Neutrophil (primary cell): Measurements from ENCODE around the gene ACKR4.
"Not testable (repeated sequence)": the region's sequence is repeated elsewhere in the genome, so short reads cannot be mapped to it uniquely, and the experiment has no call there.

Experiments used
- H3K27ac ChIP-seq: fragments of 200-600 bp; sonication (generic); 2 replicates; pipeline ENCODE4 v1.5.1; 2016; ENCODE audit warnings: mild to moderate bottlenecking, moderate library complexity
- H3K27me3 ChIP-seq: fragments of 200-600 bp; sonication (generic); 2 replicates; pipeline ENCODE4 v1.6.0; 2016; ENCODE audit warnings: mild to moderate bottlenecking
- H3K36me3 ChIP-seq: fragments of 200-600 bp; sonication (generic); 2 replicates; pipeline ENCODE4 v1.5.1; 2017
- H3K4me1 ChIP-seq, 2 experiments: fragments of 200-600 bp in 1 of 2; sonication (generic) in 1 of 2; 1 replicate in 1 of 2; 2 replicates in 1 of 2; pipeline versions ENCODE4 v1.5.1 to v1.6.1; 2013 to 2016; ENCODE audit warnings: low read depth in 1 of 2, low read length in 1 of 2, mild to moderate bottlenecking in 1 of 2, moderate library complexity in 1 of 2; ENCODE audit not compliant: control insufficient read depth in 1 of 2, insufficient read depth in 1 of 2
- H3K4me3 ChIP-seq, 2 experiments: fragments of 200-600 bp in 1 of 2; sonication (generic) in 1 of 2; 1 replicate in 1 of 2; 2 replicates in 1 of 2; pipeline ENCODE4 v1.5.1; 2013 to 2016; ENCODE audit warnings: low read depth in 1 of 2, low read length in 1 of 2, mild to moderate bottlenecking in 1 of 2, moderate library complexity in 1 of 2
- H3K9me3 ChIP-seq: fragments of 200-600 bp; sonication (generic); 2 replicates; pipeline ENCODE4 v1.5.1; 2016
- CTCF ChIP-seq: fragments of 200-600 bp; sonication (generic); IDR thresholded peaks from 2 replicates; pipeline ENCODE4 v1.5.1; 2016; ENCODE audit warnings: antibody characterized with exemption

ACKR4 gene

GRCh38 chr3:132595014-132595413 lies 2.1 kb upstream of the ACKR4 start:
- TF ChIP-seq CTCF, result no peak

DNA sequence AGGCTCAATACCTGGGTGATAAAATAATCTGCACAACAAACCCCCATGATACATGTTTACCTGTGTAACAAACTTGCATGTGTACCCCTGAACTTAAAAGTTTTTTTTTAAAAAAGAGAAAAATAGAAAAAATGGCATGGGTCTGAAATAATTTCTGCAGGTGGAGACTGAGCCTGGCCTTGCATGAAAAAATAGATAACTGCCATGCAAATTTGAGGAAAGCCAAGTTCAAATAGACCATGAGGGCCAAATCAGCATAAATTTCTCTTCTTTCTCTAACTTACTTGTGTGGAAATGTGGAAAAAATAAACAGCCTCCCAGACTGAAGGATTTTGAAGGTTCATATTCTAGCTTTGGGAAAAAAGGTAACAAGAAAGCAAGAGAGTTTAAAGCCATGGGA lies 744 bp upstream of the ACKR4 start:
- Histone ChIP-seq H3K9me3 (no peaks in the 10 kb centered on the region), H3K4me1 (peaks cover 8 to 10% of the 10 kb centered on the region in 2 experiments), H3K36me3 (peaks cover 9% of the 10 kb centered on the region), H3K27ac (no peak overlapping the region), H3K27me3 (no peaks in the 10 kb centered on the region), H3K4me3 (no peak overlapping the region)
- TF ChIP-seq CTCF, result no peak

More at GRCh38 chr3:132595014-132595413, 2.1 kb upstream of the ACKR4 start:
- H3K27me3 ChIP-seq, result no peaks in the 10 kb centered on the region
- no peaks in the 10 kb centered on the region for H3K9me3 ChIP-seq
- H3K27ac ChIP-seq, result no peak overlapping the region
- no peak overlapping the region for H3K4me3 ChIP-seq
- peaks cover 9% of the 10 kb centered on the region for H3K36me3 ChIP-seq
- peaks cover 8 to 10% of the 10 kb centered on the region in 2 experiments for H3K4me1 ChIP-seq

DNA sequence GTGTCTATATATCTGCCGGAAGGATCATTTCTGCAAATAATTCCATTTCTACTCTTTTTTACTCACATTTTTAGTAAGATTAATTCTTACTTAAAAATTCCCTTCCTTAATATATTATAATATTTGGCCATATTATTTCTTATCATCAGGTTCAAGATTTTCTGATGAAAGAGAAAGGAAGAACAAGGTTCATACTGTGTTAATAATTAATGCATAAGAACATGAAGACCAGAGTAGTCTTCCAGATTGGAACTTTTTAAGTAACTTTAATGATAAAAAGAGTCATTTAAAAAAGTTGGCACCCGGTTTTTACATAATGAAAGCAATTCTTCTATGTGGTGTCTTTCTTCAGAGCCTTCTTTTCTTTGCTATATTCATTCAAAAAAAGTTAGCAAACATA lies 590 bp downstream of the ACKR4 start:
- peaks cover 8 to 10% of the 10 kb centered on the region in 2 experiments for H3K4me1 ChIP-seq

GRCh38 chr3:132598181-132598580 lies 1.1 kb downstream of the ACKR4 start:
- TF ChIP-seq CTCF, result no peak
- Histone ChIP-seq H3K4me1 (peaks cover 8 to 10% of the 10 kb centered on the region in 2 experiments), H3K27ac (no peak overlapping the region), H3K27me3 (no peaks in the 10 kb centered on the region), H3K36me3 (peaks cover 20% of the 10 kb centered on the region), H3K4me3 (no peak overlapping the region), H3K9me3 (no peaks in the 10 kb centered on the region)

More for the DNA sequence above, 590 bp downstream of the ACKR4 start:
- Histone ChIP-seq H3K9me3 (no peaks in the 10 kb centered on the region), H3K36me3 (peaks cover 15% of the 10 kb centered on the region), H3K4me3 (no peak overlapping the region), H3K27me3 (no peaks in the 10 kb centered on the region), H3K27ac (no peak overlapping the region)
- TF ChIP-seq CTCF, result no peak

- H3K27me3 ChIP-seq, result not testable (repeated sequence)
These were observed 3.5 kb downstream of the ACKR4 start for GRCh38 chr3:132600614-132601013.

GRCh38 chr3:132605374-132605792 lies 8.3 kb downstream of the ACKR4 start:
- no peaks in the 10 kb centered on the region for H3K9me3 ChIP-seq
- H3K27me3 ChIP-seq, result no peaks in the 10 kb centered on the region
- TF ChIP-seq CTCF, result no peak
- no peak overlapping the region for H3K4me3 ChIP-seq
- no peaks in the 10 kb centered on the region for H3K4me1 ChIP-seq
- H3K36me3 ChIP-seq, result peaks cover 36% of the 10 kb centered on the region
- H3K27ac ChIP-seq, result no peak overlapping the region

More at GRCh38 chr3:132600614-132601013, 3.5 kb downstream of the ACKR4 start:
- H3K27ac ChIP-seq, H3K4me1 ChIP-seq, H3K9me3 ChIP-seq, H3K4me3 ChIP-seq: not testable (repeated sequence)
- peaks cover 40% of the 10 kb centered on the region for H3K36me3 ChIP-seq
